HepG2 (cell line): ENCODE results near the gene RASSF7. TPM values are rescaled to one million over a fixed set of nuclear protein-coding genes. Genes with fewer than 3 reads are reported as not detected.

ENCODE experiments used
- CREM ChIP-seq, 2 experiments: sonication (generic) in 1 of 2; formaldehyde crosslinking in 1 of 2; IDR thresholded peaks; 2 replicates each; pipeline versions ENCODE4 v1.4.0 to v1.6.1; 2016 to 2020; ENCODE audit warnings: antibody characterized with exemption in 1 of 2, mild to moderate bottlenecking in 1 of 2, missing genetic modification reagents in 1 of 2
- DBP ChIP-seq: sonication (generic); formaldehyde crosslinking; IDR thresholded peaks from 2 replicates; pipeline ENCODE4 v1.4.0; 2020; ENCODE audit warnings: missing genetic modification reagents; ENCODE audit errors: not compliant biosample characterization
- EHMT2 ChIP-seq: fragments of 200-600 bp; sonication (generic); IDR thresholded peaks from 2 replicates; pipeline ENCODE4 v1.7.0; 2017; ENCODE audit warnings: antibody characterized with exemption, low read depth, low read length, borderline replicate concordance
- FOXA1 ChIP-seq, 2 experiments: fragments of 450-650 bp in 1 of 2; sonication (generic) in 1 of 2; formaldehyde crosslinking in 1 of 2; IDR thresholded peaks; 2 replicates each; pipeline versions ENCODE4 v1.4.0 to v1.6.1; 2016 to 2020; ENCODE audit warnings: missing genetic modification reagents in 1 of 2
- GMEB2 ChIP-seq: IDR thresholded peaks from 2 replicates; pipeline ENCODE4 v1.6.1; 2016; ENCODE audit warnings: missing biosample characterization, missing genetic modification reagents, low read depth
- MED8 ChIP-seq: sonication (generic); formaldehyde crosslinking; IDR thresholded peaks from 2 replicates; pipeline ENCODE4 v1.8.1; 2023; ENCODE audit warnings: mild to moderate bottlenecking, missing genetic modification reagents; ENCODE audit not compliant: insufficient replicate concordance
- RNF2 ChIP-seq: fragments of 450-650 bp; conservative IDR thresholded peaks from 2 replicates; pipeline ENCODE4 v1.6.1; 2016; ENCODE audit warnings: low read depth
- ZBTB7A ChIP-seq: sonication (generic); formaldehyde crosslinking; IDR thresholded peaks from 2 replicates; pipeline ENCODE4 v1.8.0; 2022; ENCODE audit warnings: mild to moderate bottlenecking, missing genetic modification reagents
- ZMAT3 ChIP-seq: sonication (generic); formaldehyde crosslinking; conservative IDR thresholded peaks from 2 replicates; pipeline ENCODE4 v1.7.0; 2021; ENCODE audit warnings: missing genetic modification reagents
- ZNF343 ChIP-seq: sonication (generic); formaldehyde crosslinking; IDR thresholded peaks from 2 replicates; pipeline ENCODE4 v1.4.0; 2020; ENCODE audit warnings: mild to moderate bottlenecking, missing genetic modification reagents
- ZNF446 ChIP-seq: sonication (generic); formaldehyde crosslinking; IDR thresholded peaks from 2 replicates; pipeline ENCODE4 v1.5.0; 2020; ENCODE audit warnings: mild to moderate bottlenecking, missing genetic modification reagents
- ZNF562 ChIP-seq: sonication (generic); formaldehyde crosslinking; IDR thresholded peaks from 2 replicates; pipeline ENCODE4 v1.8.0; 2022; ENCODE audit warnings: missing genetic modification reagents, borderline replicate concordance
- ZNF570 ChIP-seq: sonication (generic); formaldehyde crosslinking; IDR thresholded peaks from 2 replicates; pipeline ENCODE4 v1.4.0; 2020; ENCODE audit warnings: mild to moderate bottlenecking, missing genetic modification reagents, borderline replicate concordance
- polyA plus RNA-seq, 8 experiments: library from polyadenylated mRNA; depleted of rRNA in 3 of 8; stranded (reverse) in 7 of 8; unstranded in 1 of 8; fragments of >200 nt; fragmentation: Illumina TruSeq in 4 of 8; extraction: Trizol in 4 of 8; gene quantifications; 2 replicates each; pipeline versions ENCODE4 v1.2.1 to v1.2.3, GENCODE V29; 2011 to 2016; ENCODE audit warnings: low read depth in 4 of 8, missing spikeins in 1 of 8, mixed read lengths in 1 of 8; ENCODE audit not compliant: insufficient read depth in 1 of 8
- total RNA-seq, 5 experiments: library from RNA; depleted of rRNA; stranded (reverse); fragments of >200 nt; fragmentation: Illumina TruSeq; extraction: Trizol; gene quantifications; 2 replicates each; pipeline ENCODE4 v1.2.3, GENCODE V29; 2016; ENCODE audit warnings: low read depth in 1 of 5
- TF ChIP-seq, protein P1 (sequence below): sonication (generic); formaldehyde crosslinking; IDR thresholded peaks from 2 replicates; pipeline ENCODE4 v1.4.0; 2020; ENCODE audit warnings: missing genetic modification reagents
- TF ChIP-seq, protein P2 (sequence below): sonication (generic); formaldehyde crosslinking; IDR thresholded peaks from 2 replicates; pipeline ENCODE4 v1.9.0; 2021; ENCODE audit warnings: missing genetic modification reagents, borderline replicate concordance
- TF ChIP-seq, protein P3 (sequence below): sonication (generic); formaldehyde crosslinking; IDR thresholded peaks from 2 replicates; pipeline ENCODE4 v1.9.0; 2021; ENCODE audit warnings: missing genetic modification reagents, mild to moderate bottlenecking, borderline replicate concordance

Gene RASSF7
- total and polyA plus RNA-seq, 2 of the 13 experiments (the other 11 are each of a cell fraction or from before 2014, with no cell fraction given), result 20.2 to 28.6 TPM

DNA sequence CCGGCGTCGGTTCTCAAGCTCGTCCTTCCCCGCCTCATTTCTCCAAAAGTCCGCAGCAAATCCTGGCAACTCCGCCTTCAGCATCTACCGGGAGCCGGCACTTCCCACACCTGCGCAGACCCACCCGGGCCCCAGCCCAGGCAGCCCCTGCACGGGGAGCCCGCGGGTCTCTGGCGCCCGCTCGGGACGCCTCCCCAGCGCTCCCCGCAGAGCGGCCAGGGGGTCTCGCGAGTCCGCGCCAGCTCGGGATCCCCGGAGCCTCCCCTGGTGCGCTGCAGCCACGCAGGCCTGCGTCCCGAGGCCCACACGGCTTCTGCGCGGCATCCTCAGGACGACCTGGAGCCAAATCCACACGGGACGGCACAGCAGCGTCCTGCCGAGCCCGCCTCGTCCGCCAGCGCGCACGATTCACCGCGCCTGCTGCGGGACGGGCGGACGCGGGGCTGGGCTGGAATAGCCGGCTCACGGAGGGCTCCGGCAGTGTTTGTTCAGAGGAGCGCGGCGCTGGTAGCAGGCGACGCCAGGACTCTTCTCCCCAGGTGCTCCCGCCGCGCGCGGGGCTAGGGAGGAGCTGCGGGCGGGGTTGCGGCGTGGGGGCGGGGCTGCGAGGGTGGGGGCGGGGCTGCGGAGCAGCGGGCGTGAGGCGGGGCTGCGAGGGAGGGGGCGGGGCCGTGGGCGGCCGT, 14.7 kb downstream of the RASSF7 start (continued):
- no peak for TF ChIP-seq FOXA1 (IDR thresholded peaks at IDR 0.05)
- peak; percentile 39 for TF ChIP-seq FOXA1 (CRISPR knock-in tag; IDR thresholded peaks at IDR 0.05)
- no peak for TF ChIP-seq ZNF343 (CRISPR knock-in tag)
- TF ChIP-seq, protein P1, sequence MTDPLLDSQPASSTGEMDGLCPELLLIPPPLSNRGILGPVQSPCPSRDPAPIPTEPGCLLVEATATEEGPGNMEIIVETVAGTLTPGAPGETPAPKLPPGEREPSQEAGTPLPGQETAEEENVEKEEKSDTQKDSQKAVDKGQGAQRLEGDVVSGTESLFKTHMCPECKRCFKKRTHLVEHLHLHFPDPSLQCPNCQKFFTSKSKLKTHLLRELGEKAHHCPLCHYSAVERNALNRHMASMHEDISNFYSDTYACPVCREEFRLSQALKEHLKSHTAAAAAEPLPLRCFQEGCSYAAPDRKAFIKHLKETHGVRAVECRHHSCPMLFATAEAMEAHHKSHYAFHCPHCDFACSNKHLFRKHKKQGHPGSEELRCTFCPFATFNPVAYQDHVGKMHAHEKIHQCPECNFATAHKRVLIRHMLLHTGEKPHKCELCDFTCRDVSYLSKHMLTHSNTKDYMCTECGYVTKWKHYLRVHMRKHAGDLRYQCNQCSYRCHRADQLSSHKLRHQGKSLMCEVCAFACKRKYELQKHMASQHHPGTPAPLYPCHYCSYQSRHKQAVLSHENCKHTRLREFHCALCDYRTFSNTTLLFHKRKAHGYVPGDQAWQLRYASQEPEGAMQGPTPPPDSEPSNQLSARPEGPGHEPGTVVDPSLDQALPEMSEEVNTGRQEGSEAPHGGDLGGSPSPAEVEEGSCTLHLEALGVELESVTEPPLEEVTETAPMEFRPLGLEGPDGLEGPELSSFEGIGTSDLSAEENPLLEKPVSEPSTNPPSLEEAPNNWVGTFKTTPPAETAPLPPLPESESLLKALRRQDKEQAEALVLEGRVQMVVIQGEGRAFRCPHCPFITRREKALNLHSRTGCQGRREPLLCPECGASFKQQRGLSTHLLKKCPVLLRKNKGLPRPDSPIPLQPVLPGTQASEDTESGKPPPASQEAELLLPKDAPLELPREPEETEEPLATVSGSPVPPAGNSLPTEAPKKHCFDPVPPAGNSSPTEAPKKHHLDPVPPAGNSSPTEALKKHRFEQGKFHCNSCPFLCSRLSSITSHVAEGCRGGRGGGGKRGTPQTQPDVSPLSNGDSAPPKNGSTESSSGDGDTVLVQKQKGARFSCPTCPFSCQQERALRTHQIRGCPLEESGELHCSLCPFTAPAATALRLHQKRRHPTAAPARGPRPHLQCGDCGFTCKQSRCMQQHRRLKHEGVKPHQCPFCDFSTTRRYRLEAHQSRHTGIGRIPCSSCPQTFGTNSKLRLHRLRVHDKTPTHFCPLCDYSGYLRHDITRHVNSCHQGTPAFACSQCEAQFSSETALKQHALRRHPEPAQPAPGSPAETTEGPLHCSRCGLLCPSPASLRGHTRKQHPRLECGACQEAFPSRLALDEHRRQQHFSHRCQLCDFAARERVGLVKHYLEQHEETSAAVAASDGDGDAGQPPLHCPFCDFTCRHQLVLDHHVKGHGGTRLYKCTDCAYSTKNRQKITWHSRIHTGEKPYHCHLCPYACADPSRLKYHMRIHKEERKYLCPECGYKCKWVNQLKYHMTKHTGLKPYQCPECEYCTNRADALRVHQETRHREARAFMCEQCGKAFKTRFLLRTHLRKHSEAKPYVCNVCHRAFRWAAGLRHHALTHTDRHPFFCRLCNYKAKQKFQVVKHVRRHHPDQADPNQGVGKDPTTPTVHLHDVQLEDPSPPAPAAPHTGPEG (CRISPR knock-in tag), result no peak
- TF ChIP-seq GMEB2 (CRISPR knock-in tag), result no peak
- TF ChIP-seq MED8 (CRISPR knock-in tag), result peak; percentile 59
- TF ChIP-seq EHMT2, result no peak
- no peak for TF ChIP-seq ZNF562 (CRISPR knock-in tag)
- TF ChIP-seq, protein P2, sequence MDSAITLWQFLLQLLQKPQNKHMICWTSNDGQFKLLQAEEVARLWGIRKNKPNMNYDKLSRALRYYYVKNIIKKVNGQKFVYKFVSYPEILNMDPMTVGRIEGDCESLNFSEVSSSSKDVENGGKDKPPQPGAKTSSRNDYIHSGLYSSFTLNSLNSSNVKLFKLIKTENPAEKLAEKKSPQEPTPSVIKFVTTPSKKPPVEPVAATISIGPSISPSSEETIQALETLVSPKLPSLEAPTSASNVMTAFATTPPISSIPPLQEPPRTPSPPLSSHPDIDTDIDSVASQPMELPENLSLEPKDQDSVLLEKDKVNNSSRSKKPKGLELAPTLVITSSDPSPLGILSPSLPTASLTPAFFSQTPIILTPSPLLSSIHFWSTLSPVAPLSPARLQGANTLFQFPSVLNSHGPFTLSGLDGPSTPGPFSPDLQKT, result no peak
- TF ChIP-seq, protein P3, sequence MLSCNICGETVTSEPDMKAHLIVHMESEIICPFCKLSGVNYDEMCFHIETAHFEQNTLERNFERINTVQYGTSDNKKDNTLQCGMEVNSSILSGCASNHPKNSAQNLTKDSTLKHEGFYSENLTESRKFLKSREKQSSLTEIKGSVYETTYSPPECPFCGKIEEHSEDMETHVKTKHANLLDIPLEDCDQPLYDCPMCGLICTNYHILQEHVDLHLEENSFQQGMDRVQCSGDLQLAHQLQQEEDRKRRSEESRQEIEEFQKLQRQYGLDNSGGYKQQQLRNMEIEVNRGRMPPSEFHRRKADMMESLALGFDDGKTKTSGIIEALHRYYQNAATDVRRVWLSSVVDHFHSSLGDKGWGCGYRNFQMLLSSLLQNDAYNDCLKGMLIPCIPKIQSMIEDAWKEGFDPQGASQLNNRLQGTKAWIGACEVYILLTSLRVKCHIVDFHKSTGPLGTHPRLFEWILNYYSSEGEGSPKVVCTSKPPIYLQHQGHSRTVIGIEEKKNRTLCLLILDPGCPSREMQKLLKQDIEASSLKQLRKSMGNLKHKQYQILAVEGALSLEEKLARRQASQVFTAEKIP (CRISPR knock-in tag), result no peak
- TF ChIP-seq CREM (IDR thresholded peaks at IDR 0.05), result no peak
- TF ChIP-seq CREM (CRISPR knock-in tag; IDR thresholded peaks at IDR 0.05), result no peak
- TF ChIP-seq DBP (CRISPR knock-in tag), result no peak
- TF ChIP-seq RNF2, result peak; percentile 59; the same call in 1 of the 2 replicates
- TF ChIP-seq ZNF570, result no peak
- TF ChIP-seq ZBTB7A (CRISPR knock-in tag), result 0 out of 2 replicates have a peak, but pooled peaks have one; percentile 64
- TF ChIP-seq ZMAT3 (CRISPR knock-in tag), result no peak
- TF ChIP-seq ZNF446 (CRISPR knock-in tag), result 0 out of 2 replicates have a peak, but pooled peaks have one; percentile 33
